B cell (primary cell): Measurements from ENCODE around the gene ABCD1. TPM values are rescaled to one million over a fixed set of nuclear protein-coding genes. Genes with fewer than 3 reads are reported as not detected.
A peak's percentile ranks its signal among the peaks of the same experiment; 100 is the strongest.

Experiments used
- ATAC-seq: fragments of 200-7000 bp; cut with Tn5 transposase; one replicate; pipeline ENCODE4 v1.10.0; 2021; ENCODE audit warnings: low read depth, mild to moderate bottlenecking, moderate number of reproducible peaks, moderate library complexity
- CTCF ChIA-PET: fragments of 350-600 bp; sonication (Branson Sonifier 250); formaldehyde crosslinking; loops from one replicate; lab custom pipeline; 2021; ENCODE audit warnings: antibody characterized with exemption, inconsistent platforms; lab: Charles Lee
- POLR2A ChIA-PET: fragments of 350-600 bp; sonication (Branson Sonifier 250); formaldehyde crosslinking; loops from one replicate; lab custom pipeline; 2021; ENCODE audit warnings: antibody characterized with exemption; lab: Charles Lee
- DNase-seq: peaks from one replicate; pipeline ENCODE4 v3.0.0; 2013
- H2AFZ ChIP-seq: 2 replicates; pipeline ENCODE4 v1.6.1; 2012; ENCODE audit warnings: mild to moderate bottlenecking, low read depth, low read length; ENCODE audit not compliant: insufficient read depth, poor library complexity, severe bottlenecking
- H3K27ac ChIP-seq, 2 donors: 1 replicate in 1 of 2; 2 replicates in 1 of 2; pipeline ENCODE4 v1.5.1; 2012 to 2013; ENCODE audit warnings: low read length in 2 of 2, mild to moderate bottlenecking in 2 of 2, moderate library complexity in 1 of 2
- H3K27me3 ChIP-seq, 4 experiments: fragments of 200-600 bp in 1 of 4; sonication (generic) in 1 of 4; replicated peaks in 1 of 4; 1 replicate in 2 of 4; 2 replicates in 2 of 4; pipeline versions ENCODE4 v1.6.1 to v1.7.0; 2013 to 2016; ENCODE audit warnings: low read length in 3 of 4, mild to moderate bottlenecking in 2 of 4, mixed read lengths in 1 of 4, moderate library complexity in 1 of 4; ENCODE audit not compliant: insufficient read depth in 4 of 4, control insufficient read depth in 3 of 4; ENCODE audit errors: control extremely low read depth in 1 of 4
- H3K36me3 ChIP-seq, 2 experiments: replicated peaks in 1 of 2; 1 replicate in 1 of 2; 2 replicates in 1 of 2; pipeline versions ENCODE4 v1.6.1 to v1.7.1; 2013; ENCODE audit warnings: low read length in 1 of 2; ENCODE audit not compliant: insufficient read depth in 2 of 2, control insufficient read depth in 1 of 2; ENCODE audit errors: control extremely low read depth in 1 of 2, extremely low read depth in 1 of 2
- H3K4me1 ChIP-seq, 2 donors: fragments of 200-600 bp in 1 of 2; sonication (generic) in 1 of 2; 1 replicate in 1 of 2; 2 replicates in 1 of 2; pipeline versions ENCODE4 v1.5.1 to v1.6.1; 2013 to 2017; ENCODE audit warnings: low read length in 2 of 2; ENCODE audit not compliant: control insufficient read depth in 2 of 2, insufficient read depth in 2 of 2
- H3K4me2 ChIP-seq: replicated peaks from 2 replicates; pipeline ENCODE3; 2012; ENCODE audit warnings: mild to moderate bottlenecking, low read depth, low read length; ENCODE audit not compliant: poor library complexity, severe bottlenecking
- H3K4me3 ChIP-seq, 5 experiments: fragments of 200-600 bp in 1 of 5; sonication (generic) in 1 of 5; 1 replicate in 3 of 5; 2 replicates in 2 of 5; pipeline versions ENCODE4 v1.5.1 to v1.7.0; 2011 to 2016; ENCODE audit warnings: low read length in 4 of 5, mild to moderate bottlenecking in 4 of 5, low read depth in 2 of 5, control low read depth in 1 of 5, moderate library complexity in 1 of 5; ENCODE audit not compliant: insufficient read depth in 1 of 5; ENCODE audit errors: control extremely low read depth in 1 of 5, extremely low read depth in 1 of 5
- H3K79me2 ChIP-seq: fragments of 200-600 bp; sonication (generic); one replicate; pipeline ENCODE4 v1.6.0; 2016; ENCODE audit warnings: low read length; ENCODE audit not compliant: control insufficient read depth, insufficient read depth
- H3K9ac ChIP-seq: fragments of 200-600 bp; sonication (generic); 2 replicates; pipeline ENCODE4 v1.6.1; 2017; ENCODE audit warnings: mild to moderate bottlenecking, low read length, moderate library complexity
- H3K9me3 ChIP-seq, 3 donors: one replicate each; pipeline versions ENCODE4 v1.6.1 to v1.7.1; 2013; ENCODE audit warnings: low read length in 2 of 3; ENCODE audit not compliant: control insufficient read depth in 2 of 3, insufficient read depth in 1 of 3; ENCODE audit errors: control extremely low read depth in 1 of 3
- H4K20me1 ChIP-seq: 2 replicates; pipeline ENCODE4 v1.6.0; 2012; ENCODE audit warnings: mild to moderate bottlenecking, low read length; ENCODE audit not compliant: insufficient read depth, control insufficient read depth, poor library complexity, severe bottlenecking
- H3K27ac Mint-ChIP-seq: one replicate; pipeline ENCODE4 v1.8.0; 2021; ENCODE audit warnings: mixed read lengths
- H3K27me3 Mint-ChIP-seq: one replicate; pipeline ENCODE4 v1.8.0; 2021; ENCODE audit warnings: mixed read lengths
- H3K4me1 Mint-ChIP-seq: one replicate; pipeline ENCODE4 v1.8.0; 2021; ENCODE audit warnings: mixed read lengths
- H3K4me3 Mint-ChIP-seq: one replicate; pipeline ENCODE4 v1.8.0; 2021; ENCODE audit warnings: mixed read lengths
- H3K9me3 Mint-ChIP-seq: one replicate; pipeline ENCODE4 v1.8.0; 2022; ENCODE audit warnings: mixed read lengths; ENCODE audit not compliant: insufficient read depth
- EZH2 ChIP-seq: IDR thresholded peaks from 2 replicates; pipeline ENCODE4 v1.6.1; 2012; ENCODE audit warnings: borderline replicate concordance, low read depth, mild to moderate bottlenecking, moderate library complexity, low read length; ENCODE audit not compliant: insufficient read depth, poor library complexity, severe bottlenecking
- WGBS: methylation state at CpG from one replicate; pipeline ENCODE4 v1.1.5; 2013; ENCODE audit warnings: missing lambda C conversion rate; ENCODE audit not compliant: insufficient coverage; 5-methylcytosine and 5-hydroxymethylcytosine counted together
- intact Hi-C: fragments of 100-400 bp; cut with micrococcal nuclease; formaldehyde crosslinking; loops from one replicate; pipeline ENCODE4 v1.10.0; 2022
- polyA plus RNA-seq: library from polyadenylated mRNA; depleted of rRNA; stranded (reverse); fragments of >200 nt; gene quantifications from 2 replicates; pipeline ENCODE4 v1.2.3, GENCODE V29; 2012
- total RNA-seq, 2 donors: library from RNA; stranded (reverse); fragments of 120-200 nt in 1 of 2; gene quantifications; 1 replicate in 1 of 2; 2 replicates in 1 of 2; pipeline versions ENCODE4 v1.2.3 to v1.2.4, GENCODE V29; 2013 to 2022
- TF ChIP-seq, protein P1 (sequence below): fragments of 200-600 bp; IDR thresholded peaks from one replicate; pipeline ENCODE4 v1.8.0; 2022; ENCODE audit warnings: antibody characterized with exemption, mild to moderate bottlenecking

ABCD1 gene
- total and polyA plus RNA-seq, 2 donors (not counting 1 experiment from before 2014, with no cell fraction given), result 9.7 to 12.2 TPM

DNA sequence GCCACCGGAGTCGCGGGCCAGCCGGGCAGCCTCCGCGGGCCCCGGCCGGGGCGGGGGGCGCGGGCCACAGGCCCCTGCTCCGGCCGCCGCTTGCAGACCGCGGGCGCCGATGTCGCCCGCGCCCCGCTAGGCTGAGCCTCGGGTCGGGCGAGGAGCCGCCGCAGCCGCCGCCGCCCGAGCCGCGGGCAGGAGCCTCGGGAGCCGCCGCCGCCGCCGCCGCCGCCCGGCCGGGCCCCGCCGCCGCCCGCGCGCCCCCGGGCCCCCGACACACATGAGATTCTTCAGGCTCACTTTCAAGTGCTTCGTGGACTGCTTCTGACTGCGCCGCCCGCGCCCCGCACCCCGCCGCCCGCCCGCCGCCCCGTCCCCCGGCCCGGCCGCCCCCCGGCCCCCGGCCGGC, 36.6 kb upstream of the ABCD1 start:
- no peaks in the 10 kb centered on the region for H3K9me3 ChIP-seq
- TF ChIP-seq, protein P1, sequence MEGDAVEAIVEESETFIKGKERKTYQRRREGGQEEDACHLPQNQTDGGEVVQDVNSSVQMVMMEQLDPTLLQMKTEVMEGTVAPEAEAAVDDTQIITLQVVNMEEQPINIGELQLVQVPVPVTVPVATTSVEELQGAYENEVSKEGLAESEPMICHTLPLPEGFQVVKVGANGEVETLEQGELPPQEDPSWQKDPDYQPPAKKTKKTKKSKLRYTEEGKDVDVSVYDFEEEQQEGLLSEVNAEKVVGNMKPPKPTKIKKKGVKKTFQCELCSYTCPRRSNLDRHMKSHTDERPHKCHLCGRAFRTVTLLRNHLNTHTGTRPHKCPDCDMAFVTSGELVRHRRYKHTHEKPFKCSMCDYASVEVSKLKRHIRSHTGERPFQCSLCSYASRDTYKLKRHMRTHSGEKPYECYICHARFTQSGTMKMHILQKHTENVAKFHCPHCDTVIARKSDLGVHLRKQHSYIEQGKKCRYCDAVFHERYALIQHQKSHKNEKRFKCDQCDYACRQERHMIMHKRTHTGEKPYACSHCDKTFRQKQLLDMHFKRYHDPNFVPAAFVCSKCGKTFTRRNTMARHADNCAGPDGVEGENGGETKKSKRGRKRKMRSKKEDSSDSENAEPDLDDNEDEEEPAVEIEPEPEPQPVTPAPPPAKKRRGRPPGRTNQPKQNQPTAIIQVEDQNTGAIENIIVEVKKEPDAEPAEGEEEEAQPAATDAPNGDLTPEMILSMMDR, result no peak
- peaks cover 0 to 4% of the 10 kb centered on the region in 2 donors for H3K4me1 ChIP-seq
- H3K27me3 Mint-ChIP-seq, result no peaks in the 10 kb centered on the region
- H3K4me3 Mint-ChIP-seq, result no peak overlapping the region
- ATAC-seq (peak; percentile 28), DNase-seq (no peak)
- no peaks in the 10 kb centered on the region for H3K79me2 ChIP-seq
- H3K36me3 ChIP-seq, result no peaks in the 10 kb centered on the region
- H3K27ac Mint-ChIP-seq, result no peak overlapping the region
- H3K4me1 Mint-ChIP-seq, result no peaks in the 10 kb centered on the region
- H3K9me3 Mint-ChIP-seq, result no peaks in the 10 kb centered on the region
- no peak overlapping the region for H3K4me2 ChIP-seq
- no peak overlapping the region for H3K27ac ChIP-seq
- intact Hi-C loops, result no loop called here
- H3K27me3 ChIP-seq, result peaks cover 0 to 13% (median 1%) of the 10 kb centered on the region in 4 experiments
- WGBS, result 1% methylated on average over 27 of the region's 69 CpGs
- POLR2A ChIA-PET, result no interaction called here
- H2AFZ ChIP-seq, result no peak overlapping the region
- no peaks in the 10 kb centered on the region for H4K20me1 ChIP-seq
- CTCF ChIA-PET, result interaction anchor here (1.5 kb wide), 1 partner anchor 20 kb away, joined by 4 read pairs; no protein-coding TSS in a partner anchor
- no peak overlapping the region for H3K9ac ChIP-seq
- H3K4me3 ChIP-seq, result no peak overlapping the region

DNA sequence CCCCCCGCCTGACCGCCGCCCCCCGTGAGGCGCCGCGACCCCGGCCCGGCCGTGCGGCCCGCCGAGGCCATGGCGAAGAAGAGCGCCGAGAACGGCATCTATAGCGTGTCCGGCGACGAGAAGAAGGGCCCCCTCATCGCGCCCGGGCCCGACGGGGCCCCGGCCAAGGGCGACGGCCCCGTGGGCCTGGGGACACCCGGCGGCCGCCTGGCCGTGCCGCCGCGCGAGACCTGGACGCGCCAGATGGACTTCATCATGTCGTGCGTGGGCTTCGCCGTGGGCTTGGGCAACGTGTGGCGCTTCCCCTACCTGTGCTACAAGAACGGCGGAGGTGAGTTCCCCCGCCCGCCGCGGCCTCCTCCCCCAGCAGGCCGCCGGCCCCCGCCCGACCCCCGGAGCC, 36.1 kb upstream of the ABCD1 start:
- Histone ChIP-seq H3K4me3 (no peak overlapping the region), H3K27me3 (peaks cover 0 to 13% (median 1%) of the 10 kb centered on the region in 4 experiments), H3K36me3 (no peaks in the 10 kb centered on the region), H3K79me2 (no peaks in the 10 kb centered on the region), H3K9ac (no peak overlapping the region), H3K27ac (no peak overlapping the region), H2AFZ (no peak overlapping the region), H3K9me3 (no peaks in the 10 kb centered on the region), H4K20me1 (no peaks in the 10 kb centered on the region), H3K4me2 (peak overlapping the region; percentile 42), H3K4me1 (peaks cover 0 to 4% of the 10 kb centered on the region in 2 donors)
- Mint-ChIP-seq H3K9me3 (no peaks in the 10 kb centered on the region), H3K27me3 (no peaks in the 10 kb centered on the region), H3K4me3 (no peak overlapping the region), H3K4me1 (no peaks in the 10 kb centered on the region), H3K27ac (no peak overlapping the region)
- TF ChIP-seq, protein P1, result no peak
- TF ChIP-seq EZH2, result no peak
- intact Hi-C loops, result no loop called here
- ATAC-seq (no peak), DNase-seq (peak; percentile 28)
- 1% methylated on average over 50 of the region's 57 CpGs for WGBS
- ChIA-PET POLR2A (no interaction called here), CTCF (no interaction called here)
